Activated CD4-positive, CD25-positive, alpha-beta regulatory T cell treated with anti-CD3 and anti-CD28 coated beads, Interleukin-2, amount 50 U/mL, for 24 hours (primary cell): ENCODE results near the gene RBM41.

Experiments
- ATAC-seq, 2 donors: fragments of 150-1000 bp; cut with Tn5 transposase; one replicate each; pipeline ENCODE4 v1.10.0; 2021; ENCODE audit warnings: mild to moderate bottlenecking in 1 of 2, moderate library complexity in 1 of 2

RBM41 gene

DNA sequence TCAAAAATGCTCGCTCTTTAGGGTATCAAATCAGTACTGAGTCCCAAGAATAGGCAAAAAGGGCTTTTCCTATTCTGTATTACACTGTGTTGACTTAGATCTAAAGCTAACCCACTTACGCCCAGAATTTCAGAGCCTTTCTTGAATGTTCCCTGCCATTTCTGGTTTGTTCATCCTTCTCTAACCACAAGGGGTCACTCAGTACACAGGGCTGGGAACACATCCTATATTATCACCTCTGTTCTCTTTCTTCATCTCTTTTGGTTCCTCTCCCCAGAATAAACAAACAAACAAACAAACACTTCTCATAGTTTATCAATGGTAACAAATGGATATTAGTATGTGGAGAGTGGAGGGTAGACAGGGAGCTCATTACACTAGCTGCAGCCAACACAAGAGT, 93.1 kb downstream of the RBM41 start:
- no peak for ATAC-seq

DNA sequence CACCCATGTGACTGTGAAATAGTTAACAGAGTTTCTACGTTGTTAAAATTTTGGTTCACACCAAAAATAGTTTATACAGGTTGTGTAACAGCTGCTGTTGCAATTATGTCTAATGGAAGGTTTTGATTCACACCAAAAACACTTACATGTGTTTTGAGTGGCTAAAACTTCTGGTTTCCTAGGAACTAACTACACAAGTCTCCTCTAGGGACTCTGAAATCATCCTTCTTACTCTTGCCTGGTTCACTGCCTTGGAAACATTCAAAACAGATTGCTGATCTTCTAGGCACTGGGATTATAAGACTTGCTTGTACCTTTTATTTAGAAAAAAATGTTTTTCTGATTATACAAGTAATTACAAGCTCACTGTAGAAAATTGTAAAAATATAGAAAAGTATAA, 103.7 kb downstream of the RBM41 start:
- no peak for ATAC-seq
